OCI-LY1 (cell line): ENCODE data around the gene NOP56.

Experiments
- CTCF ChIP-seq: fragments of 200-600 bp; sonication (generic), shearing (Covaris generic); IDR thresholded peaks from 2 replicates; pipeline ENCODE4 v1.5.1; 2017; ENCODE audit warnings: mild to moderate bottlenecking, antibody characterized with exemption, low read length, moderate library complexity, mixed read lengths
- EZH2 ChIP-seq: fragments of 200-600 bp; sonication (generic), shearing (Covaris generic); IDR thresholded peaks from 2 replicates; pipeline ENCODE4 v1.8.0; 2017; ENCODE audit warnings: borderline replicate concordance, mixed run types, mild to moderate bottlenecking, antibody characterized with exemption, low read length, moderate library complexity, mixed read lengths

GRCh38 chr20:2655331-2656116, 3.1 kb downstream of the NOP56 start:
- TF ChIP-seq CTCF (no peak), EZH2 (no peak)
